OCI-LY1 (cell line): ENCODE data around the gene CGB2.

Source experiments
- EZH2 ChIP-seq: fragments of 200-600 bp; sonication (generic), shearing (Covaris generic); IDR thresholded peaks from 2 replicates; pipeline ENCODE4 v1.8.0; 2017; ENCODE audit warnings: borderline replicate concordance, mixed run types, mild to moderate bottlenecking, antibody characterized with exemption, low read length, moderate library complexity, mixed read lengths
- TF ChIP-seq, protein P1 (sequence below): fragments of 200-600 bp; sonication (generic), shearing (Covaris generic); IDR thresholded peaks from 2 replicates; pipeline ENCODE4 v1.5.1; 2017; ENCODE audit warnings: mild to moderate bottlenecking, antibody characterized with exemption, low read length, moderate library complexity, mixed read lengths

DNA sequence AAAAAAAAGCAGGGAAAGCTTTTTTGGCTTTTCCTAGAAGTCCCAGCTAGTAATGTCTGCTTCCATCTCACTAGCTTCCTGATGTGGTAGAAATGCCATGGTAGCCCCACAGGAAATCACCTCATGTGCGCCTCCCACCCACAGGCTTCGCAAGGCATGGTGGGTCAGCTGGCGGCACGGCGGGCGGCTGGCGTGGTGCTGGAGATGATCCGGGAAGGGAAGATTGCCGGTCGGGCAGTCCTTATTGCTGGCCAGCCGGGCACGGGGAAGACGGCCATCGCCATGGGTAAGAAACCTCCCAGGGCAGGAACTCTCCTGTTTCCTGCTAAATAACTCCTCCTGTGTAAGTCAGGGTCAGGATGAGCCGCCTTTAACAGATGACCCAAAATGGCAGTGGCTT is 27.6 kb upstream of the CGB2 start:
- TF ChIP-seq EZH2, result no peak
- TF ChIP-seq, protein P1, sequence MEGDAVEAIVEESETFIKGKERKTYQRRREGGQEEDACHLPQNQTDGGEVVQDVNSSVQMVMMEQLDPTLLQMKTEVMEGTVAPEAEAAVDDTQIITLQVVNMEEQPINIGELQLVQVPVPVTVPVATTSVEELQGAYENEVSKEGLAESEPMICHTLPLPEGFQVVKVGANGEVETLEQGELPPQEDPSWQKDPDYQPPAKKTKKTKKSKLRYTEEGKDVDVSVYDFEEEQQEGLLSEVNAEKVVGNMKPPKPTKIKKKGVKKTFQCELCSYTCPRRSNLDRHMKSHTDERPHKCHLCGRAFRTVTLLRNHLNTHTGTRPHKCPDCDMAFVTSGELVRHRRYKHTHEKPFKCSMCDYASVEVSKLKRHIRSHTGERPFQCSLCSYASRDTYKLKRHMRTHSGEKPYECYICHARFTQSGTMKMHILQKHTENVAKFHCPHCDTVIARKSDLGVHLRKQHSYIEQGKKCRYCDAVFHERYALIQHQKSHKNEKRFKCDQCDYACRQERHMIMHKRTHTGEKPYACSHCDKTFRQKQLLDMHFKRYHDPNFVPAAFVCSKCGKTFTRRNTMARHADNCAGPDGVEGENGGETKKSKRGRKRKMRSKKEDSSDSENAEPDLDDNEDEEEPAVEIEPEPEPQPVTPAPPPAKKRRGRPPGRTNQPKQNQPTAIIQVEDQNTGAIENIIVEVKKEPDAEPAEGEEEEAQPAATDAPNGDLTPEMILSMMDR, result no peak
